ENCODE measurements around the gene PMIS2. TPM values are rescaled to one million over a fixed set of nuclear protein-coding genes. Genes with fewer than 3 reads are reported as not detected.
A peak's percentile ranks its signal among the peaks of the same experiment; 100 is the strongest.

Gene PMIS2
- total RNA-seq, 5 donors from 2014 or later (not counting 1 experiment from before 2014, with no cell fraction given): not detected

- Mint-ChIP-seq H3K27ac (peak overlapping the region in 1 of 2 donors; percentile 18), H3K4me1 (peaks cover 5 to 7% (median 6%) of the 10 kb centered on the region in 3 donors)
Measured at GRCh38 chr19:35623327-35624010, 37.5 kb downstream of the PMIS2 start.

GRCh38 chr19:35628264-35628564 is 42.2 kb downstream of the PMIS2 start:
- H3K27me3 Mint-ChIP-seq: peaks cover 0 to 3% of the 10 kb centered on the region in 2 donors
- H3K9me3 Mint-ChIP-seq: no peaks in the 10 kb centered on the region
- no peaks in the 10 kb centered on the region for H3K27me3 ChIP-seq (replicated peaks in 1 of 2; ENCODE audit: control insufficient read depth in 2 of 2, extremely low read depth in 1 of 2, insufficient read depth in 2 of 2, low read length in 1 of 2)
- peaks cover 25 to 29% (median 25%) of the 10 kb centered on the region in 3 donors for H3K4me1 Mint-ChIP-seq
- peak overlapping the region; percentile 73 for H3K27ac ChIP-seq (ENCODE audit: low read length)
- peak overlapping the region; percentile 82 to 97 for H3K4me3 ChIP-seq (ENCODE audit: control insufficient read depth in 1 of 2, extremely low read depth in 1 of 2, low read length in 1 of 2)
- DNase-seq (no peak), ATAC-seq (replicated peaks in 1 of 4) (no peak)
- peaks cover 4 to 18% of the 10 kb centered on the region in 2 experiments for H3K4me1 ChIP-seq (ENCODE audit: control insufficient read depth in 1 of 2, extremely low read depth in 1 of 2, insufficient read depth in 2 of 2, low read length in 2 of 2)
- ChIA-PET CTCF (no interaction called here), POLR2A (no interaction called here)
- peak overlapping the region; percentile 97 to 98 for H3K27ac Mint-ChIP-seq
- no peaks in the 10 kb centered on the region for H3K9me3 ChIP-seq
- WGBS (ENCODE audit: insufficient coverage): 29% methylated on average over 7 of the region's 9 CpGs
- peak overlapping the region; percentile 93 to 100 (median 100) for H3K4me3 Mint-ChIP-seq
- H3K36me3 ChIP-seq (ENCODE audit: control insufficient read depth in 2 of 2, extremely low read depth in 1 of 2, insufficient read depth in 1 of 2, low read length in 1 of 2): peaks cover 10 to 27% of the 10 kb centered on the region in 2 donors
- peaks cover 24% of the 10 kb centered on the region for H3K36me3 Mint-ChIP-seq

More at GRCh38 chr19:35623327-35624010, 37.5 kb downstream of the PMIS2 start:
- H3K27me3 Mint-ChIP-seq: no peaks in the 10 kb centered on the region
- POLR2A ChIA-PET: interaction anchor here in 1 of 2 donors (0.6 kb wide), 1 partner anchor 13 kb away, joined by 6 read pairs; no protein-coding TSS in a partner anchor
- CTCF ChIA-PET: no interaction called here
- peaks cover 0 to 9% of the 10 kb centered on the region in 2 experiments for H3K4me1 ChIP-seq (ENCODE audit: control insufficient read depth in 1 of 2, extremely low read depth in 1 of 2, insufficient read depth in 2 of 2, low read length in 2 of 2)
- H3K9me3 Mint-ChIP-seq: no peaks in the 10 kb centered on the region
- no peak for ATAC-seq (replicated peaks in 1 of 4)
- H3K4me3 Mint-ChIP-seq: no peak overlapping the region
- WGBS (ENCODE audit: insufficient coverage): 92% methylated on average over 2 of the region's 6 CpGs
- H3K9me3 ChIP-seq: no peaks in the 10 kb centered on the region
- peaks cover 9% of the 10 kb centered on the region for H3K36me3 Mint-ChIP-seq
- DNase-seq: no peak
- H3K27me3 ChIP-seq (replicated peaks in 1 of 2; ENCODE audit: control insufficient read depth in 2 of 2, extremely low read depth in 1 of 2, insufficient read depth in 2 of 2, low read length in 1 of 2): no peaks in the 10 kb centered on the region
- no peak overlapping the region for H3K27ac ChIP-seq (ENCODE audit: low read length)
- H3K36me3 ChIP-seq (ENCODE audit: control insufficient read depth in 2 of 2, extremely low read depth in 1 of 2, insufficient read depth in 1 of 2, low read length in 1 of 2): peaks cover 3 to 7% of the 10 kb centered on the region in 2 donors
- no peak overlapping the region for H3K4me3 ChIP-seq (ENCODE audit: control insufficient read depth in 1 of 2, extremely low read depth in 1 of 2, low read length in 1 of 2)

GRCh38 chr19:35628565-35629331 is 42.8 kb downstream of the PMIS2 start, which contains the start of gene RBM42:
RBM42 (plus strand) TSS chr19:35629036; CDS start chr19:35629154, 118 bp downstream.
- WGBS (ENCODE audit: insufficient coverage): under 1% methylated on average over 56 of the region's 56 CpGs
- H3K9me3 Mint-ChIP-seq: no peaks in the 10 kb centered on the region
- H3K4me1 ChIP-seq (ENCODE audit: control insufficient read depth in 1 of 2, extremely low read depth in 1 of 2, insufficient read depth in 2 of 2, low read length in 2 of 2): peaks cover 4 to 18% of the 10 kb centered on the region in 2 experiments
- peaks cover 25 to 29% (median 25%) of the 10 kb centered on the region in 3 donors for H3K4me1 Mint-ChIP-seq
- no peaks in the 10 kb centered on the region for H3K27me3 ChIP-seq (replicated peaks in 1 of 2; ENCODE audit: control insufficient read depth in 2 of 2, extremely low read depth in 1 of 2, insufficient read depth in 2 of 2, low read length in 1 of 2)
- peak within 1 kb of the TSS; percentile 93 to 100 (median 100) for H3K4me3 Mint-ChIP-seq
- H3K27me3 Mint-ChIP-seq: peaks cover 0 to 3% of the 10 kb centered on the region in 2 donors
- H3K27ac Mint-ChIP-seq: peak within 1 kb of the TSS; percentile 97 to 98
- CTCF ChIA-PET: no interaction called here
- peak within 1 kb of the TSS; percentile 77 for H3K27ac ChIP-seq (ENCODE audit: low read length)
- peaks cover 28% of the 10 kb centered on the region for H3K36me3 Mint-ChIP-seq
- ATAC-seq (replicated peaks in 1 of 4): peak; percentile 99 to 100 (median 100)
- H3K4me3 ChIP-seq (ENCODE audit: control insufficient read depth in 1 of 2, extremely low read depth in 1 of 2, low read length in 1 of 2): peak within 1 kb of the TSS; percentile 82 to 97
- POLR2A ChIA-PET: no interaction called here
- H3K9me3 ChIP-seq: no peaks in the 10 kb centered on the region
- peak; percentile 92 to 99 (median 97) for DNase-seq
- H3K36me3 ChIP-seq (ENCODE audit: control insufficient read depth in 2 of 2, extremely low read depth in 1 of 2, insufficient read depth in 1 of 2, low read length in 1 of 2): peaks cover 12 to 32% of the 10 kb centered on the region in 2 donors

- Histone ChIP-seq H3K27ac (ENCODE audit: low read length) (peak overlapping the region; percentile 77), H3K4me3 (ENCODE audit: control insufficient read depth in 1 of 2, extremely low read depth in 1 of 2, low read length in 1 of 2) (peak overlapping the region; percentile 82 to 97), H3K27me3 (replicated peaks in 1 of 2; ENCODE audit: control insufficient read depth in 2 of 2, extremely low read depth in 1 of 2, insufficient read depth in 2 of 2, low read length in 1 of 2) (no peaks in the 10 kb centered on the region), H3K36me3 (ENCODE audit: control insufficient read depth in 2 of 2, extremely low read depth in 1 of 2, insufficient read depth in 1 of 2, low read length in 1 of 2) (peaks cover 15 to 37% of the 10 kb centered on the region in 2 donors), H3K4me1 (ENCODE audit: control insufficient read depth in 1 of 2, extremely low read depth in 1 of 2, insufficient read depth in 2 of 2, low read length in 2 of 2) (peaks cover 4 to 18% of the 10 kb centered on the region in 2 experiments), H3K9me3 (no peaks in the 10 kb centered on the region)
- Mint-ChIP-seq H3K9me3 (no peaks in the 10 kb centered on the region), H3K27me3 (peaks cover 0 to 3% of the 10 kb centered on the region in 2 donors), H3K36me3 (peaks cover 28% of the 10 kb centered on the region), H3K4me3 (peak overlapping the region; percentile 93 to 100 (median 100)), H3K4me1 (peaks cover 25 to 29% (median 25%) of the 10 kb centered on the region in 3 donors), H3K27ac (peak overlapping the region in 1 of 2 donors; percentile 97)
- no peak for DNase-seq
- CTCF ChIA-PET: no interaction called here
- 10% methylated on average over 10 of the region's 15 CpGs for WGBS (ENCODE audit: insufficient coverage)
- ATAC-seq (replicated peaks in 1 of 4): no peak
- POLR2A ChIA-PET: no interaction called here
Measured at GRCh38 chr19:35629332-35629633, 43.3 kb downstream of the PMIS2 start.

GRCh38 chr19:35633727-35634440 is 47.9 kb downstream of the PMIS2 start:
- Mint-ChIP-seq H3K27me3 (peaks cover 0 to under 1% of the 10 kb centered on the region in 2 donors), H3K9me3 (no peaks in the 10 kb centered on the region), H3K4me3 (no peak overlapping the region), H3K4me1 (peaks cover 14 to 19% (median 16%) of the 10 kb centered on the region in 3 donors), H3K27ac (no peak overlapping the region), H3K36me3 (peaks cover 43% of the 10 kb centered on the region)
- no peak overlapping the region for H3K27ac ChIP-seq (ENCODE audit: low read length)
- ATAC-seq (replicated peaks in 1 of 4) (no peak), DNase-seq (no peak)
- H3K4me1 ChIP-seq (ENCODE audit: control insufficient read depth in 1 of 2, extremely low read depth in 1 of 2, insufficient read depth in 2 of 2, low read length in 2 of 2): peaks cover 4 to 9% of the 10 kb centered on the region in 2 experiments
- no peak overlapping the region for H3K4me3 ChIP-seq (ENCODE audit: control insufficient read depth in 1 of 2, extremely low read depth in 1 of 2, low read length in 1 of 2)
- H3K27me3 ChIP-seq (replicated peaks in 1 of 2; ENCODE audit: control insufficient read depth in 2 of 2, extremely low read depth in 1 of 2, insufficient read depth in 2 of 2, low read length in 1 of 2): no peaks in the 10 kb centered on the region
- CTCF ChIA-PET: interaction anchor here in 1 of 2 donors (0.6 kb wide), 2 partner anchors 22 to 420 kb away, joined by 3 to 6 read pairs; partner anchors contain the start of gene THAP8
- POLR2A ChIA-PET: no interaction called here
- peaks cover 30 to 69% of the 10 kb centered on the region in 2 donors for H3K36me3 ChIP-seq (ENCODE audit: control insufficient read depth in 2 of 2, extremely low read depth in 1 of 2, insufficient read depth in 1 of 2, low read length in 1 of 2)
- H3K9me3 ChIP-seq: no peaks in the 10 kb centered on the region
- 95% methylated on average over 25 of the region's 29 CpGs for WGBS (ENCODE audit: insufficient coverage)

GRCh38 chr19:35636651-35637050 is 50.7 kb downstream of the PMIS2 start:
- H3K27ac ChIP-seq (ENCODE audit: low read length): no peak overlapping the region
- H3K4me3 ChIP-seq (ENCODE audit: control insufficient read depth in 1 of 2, extremely low read depth in 1 of 2, low read length in 1 of 2): no peak overlapping the region
- POLR2A ChIA-PET: interaction anchor here in 1 of 2 donors (0.6 kb wide), 1 partner anchor 13 kb away, joined by 6 read pairs; no protein-coding TSS in a partner anchor
- H3K36me3 ChIP-seq (ENCODE audit: control insufficient read depth in 2 of 2, extremely low read depth in 1 of 2, insufficient read depth in 1 of 2, low read length in 1 of 2): peaks cover 27 to 57% of the 10 kb centered on the region in 2 donors
- Mint-ChIP-seq H3K9me3 (no peaks in the 10 kb centered on the region), H3K27ac (no peak overlapping the region), H3K27me3 (no peaks in the 10 kb centered on the region), H3K4me3 (no peak overlapping the region), H3K36me3 (peaks cover 32% of the 10 kb centered on the region), H3K4me1 (peaks cover 0 to 13% (median 10%) of the 10 kb centered on the region in 3 donors)
- H3K27me3 ChIP-seq (replicated peaks in 1 of 2; ENCODE audit: control insufficient read depth in 2 of 2, extremely low read depth in 1 of 2, insufficient read depth in 2 of 2, low read length in 1 of 2): peaks cover 0 to 4% of the 10 kb centered on the region in 2 experiments
- DNase-seq (no peak), ATAC-seq (replicated peaks in 1 of 4) (no peak)
- no peaks in the 10 kb centered on the region for H3K9me3 ChIP-seq
- CTCF ChIA-PET: no interaction called here
- WGBS (ENCODE audit: insufficient coverage): 100% methylated on average over 2 of the region's 3 CpGs
- H3K4me1 ChIP-seq (ENCODE audit: control insufficient read depth in 1 of 2, extremely low read depth in 1 of 2, insufficient read depth in 2 of 2, low read length in 2 of 2): peaks cover 2 to 7% of the 10 kb centered on the region in 2 experiments

All from T-cell (primary cell).